GM13976 (cell line): ENCODE data around the gene SPINK7.

ENCODE experiments used
- DNase-seq: peaks from one replicate; pipeline ENCODE4 v3.0.0; 2012; ENCODE audit warnings: low spot score
- CTCF ChIP-seq: IDR thresholded peaks from 2 replicates; pipeline ENCODE4 v1.5.1; 2012; ENCODE audit warnings: borderline replicate concordance, mild to moderate bottlenecking; ENCODE audit not compliant: insufficient read depth; ENCODE audit errors: extremely low read depth, missing control alignments, control extremely low read depth
- in situ Hi-C: fragments of 300-500 bp; cut with MboI; formaldehyde crosslinking; loops from one replicate; pipeline ENCODE4 v1.12.0; 2022; ENCODE audit warnings: low sequenced_read_pairs, mixed read lengths, inconsistent platforms; ENCODE audit not compliant: unreplicated experiment

Gene SPINK7

GRCh38 chr5:148347706-148348105, 35.5 kb downstream of the SPINK7 start:
- TF ChIP-seq CTCF, result no peak
- DNase-seq, result no peak
- in situ Hi-C loops, result no loop called here

- in situ Hi-C loops, result no loop called here
- no peak for TF ChIP-seq CTCF
- DNase-seq, result no peak
These were observed 40.5 kb downstream of the SPINK7 start for GRCh38 chr5:148352696-148353095.

DNA sequence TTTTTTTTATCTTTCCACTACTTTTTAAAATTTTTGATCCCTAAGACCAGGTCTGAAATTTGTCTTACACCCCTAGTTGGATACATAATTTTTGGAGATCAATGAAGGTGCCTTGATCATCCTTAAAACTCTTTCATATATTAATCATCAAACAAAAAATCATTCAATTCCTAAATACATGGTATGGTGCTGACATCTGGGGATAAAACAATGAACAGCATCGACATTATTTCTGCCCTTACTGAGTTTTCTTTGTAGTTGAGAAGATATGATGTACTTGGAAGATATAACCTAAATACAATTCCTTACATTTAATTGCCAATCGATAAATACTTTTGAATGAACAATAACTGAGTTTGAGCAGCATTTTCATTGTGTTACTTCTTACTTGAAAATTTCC, 41.4 kb downstream of the SPINK7 start:
- in situ Hi-C loops, result no loop called here
- no peak for DNase-seq
- no peak for TF ChIP-seq CTCF

- in situ Hi-C loops, result no loop called here
- DNase-seq, result no peak
These were observed 52.1 kb downstream of the SPINK7 start for GRCh38 chr5:148364343-148364742.

More at GRCh38 chr5:148364343-148364742, 52.1 kb downstream of the SPINK7 start:
- no peak for TF ChIP-seq CTCF
